ENCODE results near the gene SDF2L1.
"Not testable (repeated sequence)": the region's sequence is repeated elsewhere in the genome, so short reads cannot be mapped to it uniquely, and the experiment has no call there.

The SDF2L1 gene

GRCh38 chr22:21672107-21672629, 30.1 kb downstream of the SDF2L1 start:
- no peak overlapping the region for H3K4me3 ChIP-seq (replicated peaks; ENCODE audit: low read depth, low read length)
- no peaks in the 10 kb centered on the region for H3K27me3 ChIP-seq (replicated peaks; ENCODE audit: control insufficient read depth, insufficient read depth, low read length)
- peaks cover 26% of the 10 kb centered on the region for H3K36me3 ChIP-seq (ENCODE audit: control insufficient read depth, insufficient read depth, low read length)
- TF ChIP-seq CTCF (IDR thresholded peaks at IDR 0.05; ENCODE audit: insufficient read depth, low read length, poor library complexity, severe bottlenecking): no peak
- DNase-seq (ENCODE audit: extremely low read depth, insufficient read length): no peak

- peaks cover 30% of the 10 kb centered on the region for H3K36me3 ChIP-seq (ENCODE audit: control insufficient read depth, insufficient read depth, low read length)
- H3K27me3 ChIP-seq (replicated peaks; ENCODE audit: control insufficient read depth, insufficient read depth, low read length): no peaks in the 10 kb centered on the region
- TF ChIP-seq CTCF (IDR thresholded peaks at IDR 0.05; ENCODE audit: insufficient read depth, low read length, poor library complexity, severe bottlenecking): no peak
- DNase-seq (ENCODE audit: extremely low read depth, insufficient read length): no peak
- no peak overlapping the region for H3K4me3 ChIP-seq (replicated peaks; ENCODE audit: low read depth, low read length)
These were observed 31.6 kb downstream of the SDF2L1 start for GRCh38 chr22:21673534-21674321.

- Histone ChIP-seq H3K36me3 (ENCODE audit: control insufficient read depth, insufficient read depth, low read length) (peaks cover 30% of the 10 kb centered on the region), H3K4me3 (replicated peaks; ENCODE audit: low read depth, low read length) (no peak overlapping the region), H3K27me3 (replicated peaks; ENCODE audit: control insufficient read depth, insufficient read depth, low read length) (no peaks in the 10 kb centered on the region)
- no peak for TF ChIP-seq CTCF (IDR thresholded peaks at IDR 0.05; ENCODE audit: insufficient read depth, low read length, poor library complexity, severe bottlenecking)
- DNase-seq (ENCODE audit: extremely low read depth, insufficient read length): no peak
These were observed 32.6 kb downstream of the SDF2L1 start for GRCh38 chr22:21674638-21675245.

- DNase-seq (ENCODE audit: extremely low read depth, insufficient read length): no peak
- no peaks in the 10 kb centered on the region for H3K27me3 ChIP-seq (replicated peaks; ENCODE audit: control insufficient read depth, insufficient read depth, low read length)
- no peak overlapping the region for H3K4me3 ChIP-seq (replicated peaks; ENCODE audit: low read depth, low read length)
- H3K36me3 ChIP-seq (ENCODE audit: control insufficient read depth, insufficient read depth, low read length): peaks cover 34% of the 10 kb centered on the region
- TF ChIP-seq CTCF (IDR thresholded peaks at IDR 0.05; ENCODE audit: insufficient read depth, low read length, poor library complexity, severe bottlenecking): no peak
These were observed 35.7 kb downstream of the SDF2L1 start for GRCh38 chr22:21677606-21678443.

- not testable (repeated sequence) for H3K4me3 ChIP-seq (replicated peaks; ENCODE audit: low read depth, low read length); H3K27me3 ChIP-seq (replicated peaks; ENCODE audit: control insufficient read depth, insufficient read depth, low read length); DNase-seq (ENCODE audit: extremely low read depth, insufficient read length)
- peaks cover 27% of the 10 kb centered on the region for H3K36me3 ChIP-seq (ENCODE audit: control insufficient read depth, insufficient read depth, low read length)
These were observed 36.7 kb downstream of the SDF2L1 start for GRCh38 chr22:21678842-21679241.

All from GM06990 (cell line).